Stimulated activated CD4-positive, alpha-beta T cell treated with anti-CD3 and anti-CD28 coated beads, Interleukin-12 subunit alpha, Interleukin-12 subunit beta, amount 100 ng/mL, for 48 hours (primary cell): ENCODE measurements around the gene ZBTB32.

Experiments
- DNase-seq, 3 donors: peaks; one replicate each; pipeline ENCODE4 v3.0.0-alpha.2; 2020; ENCODE audit warnings: low read depth in 2 of 3, low spot score in 1 of 3

Gene ZBTB32

GRCh38 chr19:35693835-35694599, 10.3 kb upstream of the ZBTB32 start:
- peak; percentile 86 to 97 (median 86) for DNase-seq

GRCh38 chr19:35695895-35696422, 8.4 kb upstream of the ZBTB32 start:
- no peak for DNase-seq

GRCh38 chr19:35696835-35697234, 7.5 kb upstream of the ZBTB32 start:
- no peak for DNase-seq

- DNase-seq = peak; percentile 89 to 94 (median 89)
Measured at GRCh38 chr19:35702223-35703012, 1.9 kb upstream of the ZBTB32 start.

GRCh38 chr19:35703343-35703742, 1.0 kb upstream of the ZBTB32 start:
- DNase-seq = no peak

GRCh38 chr19:35708391-35708790, 4.0 kb downstream of the ZBTB32 start:
- no peak for DNase-seq

GRCh38 chr19:35710784-35711723, 6.7 kb downstream of the ZBTB32 start:
- peak; percentile 54 to 72 (median 64) for DNase-seq

GRCh38 chr19:35712567-35713505, 8.5 kb downstream of the ZBTB32 start:
- peak; percentile 76 to 83 (median 77) for DNase-seq

GRCh38 chr19:35713506-35713850, 9.1 kb downstream of the ZBTB32 start:
- DNase-seq = no peak

- no peak for DNase-seq
Measured at GRCh38 chr19:35713904-35714495, 9.6 kb downstream of the ZBTB32 start.

GRCh38 chr19:35714601-35715354, 10.4 kb downstream of the ZBTB32 start:
- DNase-seq = no peak

GRCh38 chr19:35715355-35715809, 11.0 kb downstream of the ZBTB32 start:
- no peak for DNase-seq

- DNase-seq = no peak
Measured at GRCh38 chr19:35715981-35716800, 11.8 kb downstream of the ZBTB32 start.

- DNase-seq = peak; percentile 92 to 96 (median 94)
Measured at GRCh38 chr19:35716801-35717664, 12.7 kb downstream of the ZBTB32 start.

- DNase-seq = no peak
Measured at GRCh38 chr19:35717665-35718344, 13.4 kb downstream of the ZBTB32 start, which contains the start of gene KMT2B. TSS of gene KMT2B (plus strand) at chr19:35718003. CDS start at chr19:35718019, 16 bp downstream.

GRCh38 chr19:35718345-35719041, 14.1 kb downstream of the ZBTB32 start:
- peak in 1 of 3 donors; percentile 58 for DNase-seq
